ENCODE results near the gene DRC7. TPM values are rescaled to one million over a fixed set of nuclear protein-coding genes. Genes with fewer than 3 reads are reported as not detected.

DRC7 gene
- total RNA-seq, 1 experiment from 2014 or later = 0.85 TPM

DNA sequence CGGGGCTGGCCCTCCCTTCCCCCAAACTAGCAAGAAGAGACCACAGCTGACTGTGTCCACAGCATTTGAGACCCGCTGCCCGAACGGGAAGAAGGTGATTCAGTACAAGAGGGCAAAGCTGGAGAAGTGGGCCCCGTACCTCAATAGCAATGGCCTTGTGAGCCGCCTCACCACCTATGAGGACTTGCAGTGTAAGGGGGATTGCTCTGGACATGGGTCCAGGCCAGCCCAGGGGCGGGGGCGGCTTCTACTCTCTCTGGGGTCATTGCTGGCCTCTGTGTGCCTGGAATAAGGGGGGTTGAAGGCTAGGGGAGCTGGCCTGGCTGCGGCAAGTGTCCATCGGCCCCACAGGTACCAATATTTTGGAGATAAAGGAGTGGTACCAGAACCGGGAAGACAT, 28.0 kb downstream of the DRC7 start:
- Histone ChIP-seq H3K27me3 (ENCODE audit: insufficient read depth, low read depth) (no peaks in the 10 kb centered on the region), H3K27ac (no peak overlapping the region), H3K9me2 (ENCODE audit: insufficient read depth) (no peaks in the 10 kb centered on the region), H3K4me1 (replicated peaks; ENCODE audit: insufficient read depth) (no peaks in the 10 kb centered on the region), H3K4me3 (no peak overlapping the region), H2AFZ (no peak overlapping the region), H3K9me3 (ENCODE audit: insufficient read depth, low read depth) (no peaks in the 10 kb centered on the region), H3K36me3 (ENCODE audit: low read depth) (no peaks in the 10 kb centered on the region), H3F3A (ENCODE audit: insufficient read depth, low read depth) (no peaks in the 10 kb centered on the region), H4K20me1 (ENCODE audit: insufficient read depth) (no peaks in the 10 kb centered on the region), H3K4me2 (no peak overlapping the region), H3K79me2 (ENCODE audit: low read depth) (no peaks in the 10 kb centered on the region)
- intact Hi-C loops (cut with micrococcal nuclease; ENCODE audit: unreplicated experiment) = loop anchor here (5.0 kb wide), 1 partner anchor 130 kb away; no protein-coding TSS in a partner anchor
- CTCF ChIA-PET = interaction anchor here (0.5 kb wide), 1 partner anchor 14 kb away, joined by 4 read pairs; no protein-coding TSS in a partner anchor
- BruUV-seq (replicated peaks) = no TSS peak
- POLR2A ChIA-PET (ENCODE audit: unreplicated experiment) = no interaction called here
- no peak for TF ChIP-seq EZH2 (IDR thresholded peaks at IDR 0.05; ENCODE audit: low read depth)
- TF ChIP-seq, protein P1, sequence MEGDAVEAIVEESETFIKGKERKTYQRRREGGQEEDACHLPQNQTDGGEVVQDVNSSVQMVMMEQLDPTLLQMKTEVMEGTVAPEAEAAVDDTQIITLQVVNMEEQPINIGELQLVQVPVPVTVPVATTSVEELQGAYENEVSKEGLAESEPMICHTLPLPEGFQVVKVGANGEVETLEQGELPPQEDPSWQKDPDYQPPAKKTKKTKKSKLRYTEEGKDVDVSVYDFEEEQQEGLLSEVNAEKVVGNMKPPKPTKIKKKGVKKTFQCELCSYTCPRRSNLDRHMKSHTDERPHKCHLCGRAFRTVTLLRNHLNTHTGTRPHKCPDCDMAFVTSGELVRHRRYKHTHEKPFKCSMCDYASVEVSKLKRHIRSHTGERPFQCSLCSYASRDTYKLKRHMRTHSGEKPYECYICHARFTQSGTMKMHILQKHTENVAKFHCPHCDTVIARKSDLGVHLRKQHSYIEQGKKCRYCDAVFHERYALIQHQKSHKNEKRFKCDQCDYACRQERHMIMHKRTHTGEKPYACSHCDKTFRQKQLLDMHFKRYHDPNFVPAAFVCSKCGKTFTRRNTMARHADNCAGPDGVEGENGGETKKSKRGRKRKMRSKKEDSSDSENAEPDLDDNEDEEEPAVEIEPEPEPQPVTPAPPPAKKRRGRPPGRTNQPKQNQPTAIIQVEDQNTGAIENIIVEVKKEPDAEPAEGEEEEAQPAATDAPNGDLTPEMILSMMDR (conservative IDR thresholded peaks at IDR 0.05) = no peak
- no peak for DNase-seq

DNA sequence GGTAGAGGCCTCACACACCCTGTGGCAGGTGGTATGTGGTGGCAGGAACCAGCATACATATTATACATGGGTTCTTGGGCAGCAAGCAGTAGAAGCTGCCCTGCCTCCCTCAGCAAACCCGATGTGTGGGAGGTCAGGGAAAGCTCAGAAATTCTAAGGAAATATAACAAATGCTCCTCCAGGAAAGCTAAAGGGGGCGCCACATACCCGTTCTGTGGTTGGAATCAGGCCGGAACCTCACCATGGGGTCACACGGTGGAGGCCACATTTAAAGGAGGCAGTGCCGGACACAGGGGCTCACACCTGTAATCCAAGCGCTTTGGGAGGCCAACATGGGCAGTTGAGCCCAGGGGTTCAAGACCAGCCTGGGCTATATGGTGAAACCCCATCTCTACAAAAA, 28.6 kb downstream of the DRC7 start:
- ChIA-PET CTCF (interaction anchor here (0.5 kb wide), 1 partner anchor 13 kb away, joined by 4 read pairs; no protein-coding TSS in a partner anchor), POLR2A (ENCODE audit: unreplicated experiment) (no interaction called here)
- intact Hi-C loops (cut with micrococcal nuclease; ENCODE audit: unreplicated experiment) = loop anchor here (5.0 kb wide), 1 partner anchor 131 kb away; no protein-coding TSS in a partner anchor
- no peaks in the 10 kb centered on the region for H3K4me1 ChIP-seq (replicated peaks; ENCODE audit: insufficient read depth)
- no peak overlapping the region for H2AFZ ChIP-seq
- H3K27ac ChIP-seq = no peak overlapping the region
- H3K9me2 ChIP-seq (ENCODE audit: insufficient read depth) = no peaks in the 10 kb centered on the region
- H3K36me3 ChIP-seq (ENCODE audit: low read depth) = no peaks in the 10 kb centered on the region
- no peak overlapping the region for H3K4me2 ChIP-seq
- BruUV-seq (replicated peaks) = no TSS peak
- TF ChIP-seq EZH2 (IDR thresholded peaks at IDR 0.05; ENCODE audit: low read depth) = no peak
- TF ChIP-seq, protein P1 (conservative IDR thresholded peaks at IDR 0.05) = peak; percentile 59
- no peaks in the 10 kb centered on the region for H4K20me1 ChIP-seq (ENCODE audit: insufficient read depth)
- no peaks in the 10 kb centered on the region for H3K9me3 ChIP-seq (ENCODE audit: insufficient read depth, low read depth)
- no peaks in the 10 kb centered on the region for H3K79me2 ChIP-seq (ENCODE audit: low read depth)
- no peaks in the 10 kb centered on the region for H3K27me3 ChIP-seq (ENCODE audit: insufficient read depth, low read depth)
- H3F3A ChIP-seq (ENCODE audit: insufficient read depth, low read depth) = no peaks in the 10 kb centered on the region
- no peak overlapping the region for H3K4me3 ChIP-seq
- peak in 1 of 2 experiments; percentile 27 for DNase-seq

DNA sequence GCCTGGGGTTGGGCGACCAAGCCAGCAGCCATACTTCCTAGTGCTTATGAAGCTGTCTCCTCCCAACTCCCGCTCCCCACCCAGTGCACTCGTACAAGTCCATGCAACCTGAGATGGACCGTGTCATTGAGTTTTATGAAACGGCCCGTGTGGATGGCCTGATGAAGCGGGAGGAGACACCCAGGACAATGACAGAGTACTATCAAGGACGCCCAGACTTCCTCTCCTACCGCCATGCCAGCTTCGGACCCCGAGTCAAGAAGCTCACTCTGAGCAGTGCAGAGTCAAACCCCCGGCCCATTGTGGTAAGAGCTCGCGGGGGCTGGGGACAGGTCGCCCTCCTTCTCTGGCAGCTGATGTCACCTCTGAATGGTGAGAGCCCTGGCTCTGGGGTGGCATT, 29.9 kb downstream of the DRC7 start:
- Histone ChIP-seq H3K27me3 (ENCODE audit: insufficient read depth, low read depth) (no peaks in the 10 kb centered on the region), H3K27ac (no peak overlapping the region), H3F3A (ENCODE audit: insufficient read depth, low read depth) (no peaks in the 10 kb centered on the region), H3K9me3 (ENCODE audit: insufficient read depth, low read depth) (no peaks in the 10 kb centered on the region), H4K20me1 (ENCODE audit: insufficient read depth) (no peaks in the 10 kb centered on the region), H3K4me3 (no peak overlapping the region), H3K36me3 (ENCODE audit: low read depth) (no peaks in the 10 kb centered on the region), H3K4me2 (no peak overlapping the region), H3K79me2 (ENCODE audit: low read depth) (no peaks in the 10 kb centered on the region), H3K4me1 (replicated peaks; ENCODE audit: insufficient read depth) (no peaks in the 10 kb centered on the region), H3K9me2 (ENCODE audit: insufficient read depth) (no peaks in the 10 kb centered on the region), H2AFZ (no peak overlapping the region)
- ChIA-PET CTCF (interaction anchor here (0.6 kb wide), 1 partner anchor 373 kb away, joined by 4 read pairs; no protein-coding TSS in a partner anchor), POLR2A (ENCODE audit: unreplicated experiment) (no interaction called here)
- BruUV-seq (replicated peaks) = no TSS peak
- intact Hi-C loops (cut with micrococcal nuclease; ENCODE audit: unreplicated experiment) = loop anchor here (5.0 kb wide), 1 partner anchor 132 kb away; no protein-coding TSS in a partner anchor
- no peak for DNase-seq
- no peak for TF ChIP-seq EZH2 (IDR thresholded peaks at IDR 0.05; ENCODE audit: low read depth)
- TF ChIP-seq, protein P1 (conservative IDR thresholded peaks at IDR 0.05) = no peak
